HPDE6-E6E7 (cell line): ENCODE data around the gene CATSPERB.
A peak's percentile ranks its signal among the peaks of the same experiment; 100 is the strongest.
"Not testable (repeated sequence)": the region's sequence is repeated elsewhere in the genome, so short reads cannot be mapped to it uniquely, and the experiment has no call there.

Experiments
- DNase-seq: peaks from one replicate; pipeline ENCODE4 v3.0.0; 2011; ENCODE audit warnings: missing footprints; ENCODE audit errors: extremely low spot score

The CATSPERB gene

DNA sequence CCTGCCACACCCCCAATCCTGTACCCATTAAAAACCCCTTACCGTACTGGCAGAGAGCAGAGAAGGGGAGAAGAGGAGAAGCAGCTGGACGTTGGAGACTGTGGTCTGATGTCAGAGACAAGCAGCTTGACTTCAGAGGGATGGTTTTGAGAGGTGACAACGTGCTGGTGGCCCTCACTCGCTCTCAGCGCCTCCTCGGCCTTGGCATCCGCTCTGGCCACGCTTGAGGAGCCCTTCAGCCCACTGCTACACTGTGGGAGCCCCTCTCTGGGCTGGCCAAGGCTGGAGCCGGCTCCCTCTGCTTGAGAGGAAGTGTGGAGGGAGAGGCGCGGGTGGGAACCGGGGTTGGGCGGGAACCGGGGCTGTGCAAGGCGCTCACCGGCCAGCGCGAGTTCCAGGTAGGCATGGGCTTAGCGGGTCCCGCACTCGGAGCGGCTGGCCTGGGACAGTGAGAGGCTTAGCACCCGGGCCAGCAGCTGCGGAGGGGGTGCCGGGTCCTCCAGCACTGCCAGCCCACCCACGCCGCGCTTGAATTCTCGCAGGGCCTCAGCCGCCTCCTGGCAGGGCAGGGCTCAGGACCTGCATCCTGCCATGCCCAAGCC, 154.2 kb downstream of the CATSPERB start:
- no peak for DNase-seq

GRCh38 chr14:91575469-91576208, 156.2 kb downstream of the CATSPERB start:
- no peak for DNase-seq

DNA sequence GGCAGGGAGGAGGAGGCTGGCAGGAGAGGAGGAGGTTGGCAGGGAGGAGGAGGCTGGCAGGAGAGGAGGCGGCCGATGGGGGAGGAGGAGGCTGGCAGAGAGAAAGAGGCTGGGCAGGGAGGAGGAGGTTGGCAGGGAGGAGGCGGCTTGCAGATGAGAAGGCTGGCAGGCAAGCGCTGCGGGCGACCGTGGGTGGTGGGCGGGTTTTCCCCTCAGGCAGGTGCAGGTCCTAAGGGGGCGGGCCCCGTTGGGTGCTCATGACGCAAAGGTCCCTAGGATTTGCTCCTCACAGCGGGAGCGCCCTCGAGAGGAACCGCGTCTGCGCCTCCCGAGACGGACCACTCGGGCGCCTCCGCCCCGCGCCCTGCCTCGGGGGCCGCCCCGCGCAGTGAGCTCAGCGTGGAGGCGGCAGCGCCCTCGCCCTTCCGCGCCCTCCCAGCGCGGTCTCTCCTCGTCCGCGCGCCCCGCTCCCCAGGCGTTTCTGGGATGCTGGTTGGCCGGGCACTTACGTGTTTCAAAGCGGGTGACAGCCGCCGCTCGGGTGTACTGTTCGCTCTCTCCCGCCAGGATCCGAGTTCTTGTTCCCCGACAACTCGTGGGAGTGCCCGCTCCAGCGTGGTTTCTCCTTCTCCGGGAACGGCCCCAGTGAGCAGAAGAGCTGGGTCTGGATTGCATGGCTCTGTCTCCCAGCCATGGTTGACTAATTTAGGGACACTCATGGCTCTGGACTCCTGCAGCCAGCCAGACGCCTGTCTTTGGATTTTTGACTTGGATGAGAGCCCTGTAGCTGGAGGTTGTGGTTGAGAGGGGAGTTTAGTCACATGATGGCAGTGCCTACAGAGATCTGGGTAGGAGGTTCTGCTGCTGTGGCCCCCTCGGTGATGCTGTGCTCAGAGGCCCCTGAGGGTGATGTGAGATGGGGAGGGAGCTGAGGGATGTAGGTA, 157.7 kb downstream of the CATSPERB start:
- peak; percentile 28 for DNase-seq

DNA sequence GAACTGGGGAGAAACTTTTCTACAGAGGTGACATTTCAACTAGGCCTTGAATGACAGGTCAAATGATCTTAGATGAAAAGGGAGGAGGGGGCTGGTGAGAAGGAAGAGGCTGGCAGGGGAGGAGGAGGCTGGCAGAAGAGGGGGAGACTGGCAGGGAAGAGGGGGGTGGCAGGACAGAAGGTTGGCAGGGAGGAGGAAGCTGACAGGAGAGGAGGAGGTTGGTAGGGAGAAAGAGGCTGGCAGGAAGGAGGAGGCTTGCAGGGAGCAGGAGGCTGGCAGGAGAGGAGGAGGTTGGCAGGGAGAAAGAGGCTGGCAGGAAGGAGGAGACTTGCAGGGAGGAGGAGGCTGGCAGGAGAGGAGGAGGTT, 158.4 kb downstream of the CATSPERB start:
- no peak for DNase-seq

- no peak for DNase-seq
Measured at GRCh38 chr14:91570021-91570420, 161.9 kb downstream of the CATSPERB start.

DNA sequence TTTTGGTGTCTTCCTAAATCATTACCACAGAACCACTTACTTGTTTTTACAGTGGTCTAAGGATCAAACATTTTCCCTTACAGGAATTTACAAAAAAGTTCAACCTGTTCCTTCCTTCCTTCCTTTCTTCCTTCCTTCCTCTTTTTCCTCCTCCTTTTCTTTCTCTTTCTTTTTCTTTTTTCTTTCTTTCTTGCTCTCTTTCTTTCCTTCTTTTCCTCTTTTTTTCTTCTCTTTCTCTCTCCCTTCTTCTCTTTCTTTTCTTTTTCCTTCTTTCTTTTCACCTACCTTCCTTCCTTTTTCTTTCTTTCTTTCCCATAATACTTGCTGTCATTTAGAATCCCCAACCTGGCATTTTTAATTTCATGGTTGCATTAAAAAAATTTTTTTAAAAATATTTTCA, 162.6 kb downstream of the CATSPERB start:
- DNase-seq = no peak

DNA sequence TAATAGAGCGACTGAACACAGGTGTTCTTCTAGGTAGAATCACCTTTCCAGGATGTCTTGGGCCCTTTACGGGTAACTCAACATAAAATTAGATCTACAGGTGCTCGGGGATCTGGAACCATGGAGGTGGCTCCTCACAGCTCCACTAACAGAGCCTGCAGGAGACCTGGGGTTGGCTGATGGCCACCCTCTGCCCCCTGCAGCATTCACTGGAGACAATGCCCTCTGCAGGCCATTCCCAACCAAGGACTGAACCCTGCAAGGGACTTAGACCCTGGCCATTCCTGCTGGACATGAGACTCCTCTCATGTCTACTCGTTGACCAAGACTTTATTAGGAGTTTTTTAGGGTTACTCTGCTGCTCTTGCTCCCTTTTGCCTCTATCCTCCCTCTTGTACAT, 163.3 kb downstream of the CATSPERB start:
- DNase-seq = no peak

DNA sequence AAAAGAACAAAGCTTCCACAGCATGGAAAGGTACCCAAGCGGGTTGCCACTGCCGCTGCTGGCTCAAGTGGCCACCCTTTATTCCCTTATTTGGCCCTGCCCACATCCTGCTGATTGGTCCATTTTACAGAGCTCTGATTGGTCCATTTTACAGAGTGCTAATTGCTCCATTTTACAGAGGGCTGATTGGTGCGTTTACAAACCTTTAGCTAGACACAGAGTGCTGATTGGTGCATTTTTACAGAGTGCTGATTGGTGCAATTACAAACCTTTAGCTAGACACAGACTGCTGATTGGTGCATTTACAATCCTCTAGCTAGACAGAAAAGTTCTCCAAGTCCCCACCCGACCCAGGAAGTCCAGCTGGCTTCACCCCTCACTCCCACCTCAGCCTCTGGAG, 164.1 kb downstream of the CATSPERB start:
- not testable (repeated sequence) for DNase-seq

GRCh38 chr14:91555531-91555930, 176.4 kb downstream of the CATSPERB start:
- DNase-seq = no peak

DNA sequence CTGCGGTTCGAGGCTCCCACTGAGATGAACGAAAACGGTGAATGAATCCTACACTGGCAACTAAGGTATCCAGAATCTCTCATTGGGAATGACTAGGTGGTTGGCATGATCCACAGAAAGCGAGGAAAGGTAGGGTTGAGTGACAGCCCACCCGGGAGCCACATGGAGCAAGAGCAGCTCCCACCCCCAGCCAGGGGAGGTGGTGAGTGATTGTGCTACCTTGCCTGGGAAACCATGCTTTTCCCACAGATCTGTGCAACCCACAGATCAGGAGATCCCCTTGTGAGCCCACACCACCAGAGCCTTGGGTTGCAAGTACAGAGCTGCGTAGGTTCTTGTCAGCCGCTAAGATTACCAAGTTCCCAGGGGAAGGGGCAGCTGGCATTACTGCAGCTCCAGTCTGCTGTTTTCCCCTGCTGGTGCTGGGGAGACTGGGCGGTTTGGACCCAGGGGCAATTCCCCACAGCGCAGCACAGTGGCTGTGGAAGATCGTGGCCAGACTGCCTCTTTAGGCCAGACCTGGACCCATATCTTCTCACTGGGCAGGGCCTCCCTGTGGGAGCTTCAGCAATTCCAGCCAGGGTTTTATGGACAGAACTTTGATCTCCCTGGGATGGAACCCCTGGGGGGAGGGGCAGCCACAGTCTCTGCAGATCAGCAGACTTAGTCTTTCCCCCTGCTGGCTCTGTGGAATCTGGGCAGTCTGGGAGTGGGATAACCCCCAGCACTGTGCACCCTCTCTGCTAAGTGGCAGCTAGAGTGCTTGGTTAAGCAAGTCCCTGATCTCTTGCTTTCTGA, 177.2 kb downstream of the CATSPERB start:
- no peak for DNase-seq

- DNase-seq = no peak
Measured at GRCh38 chr14:91548108-91548507, 183.8 kb downstream of the CATSPERB start.

DNA sequence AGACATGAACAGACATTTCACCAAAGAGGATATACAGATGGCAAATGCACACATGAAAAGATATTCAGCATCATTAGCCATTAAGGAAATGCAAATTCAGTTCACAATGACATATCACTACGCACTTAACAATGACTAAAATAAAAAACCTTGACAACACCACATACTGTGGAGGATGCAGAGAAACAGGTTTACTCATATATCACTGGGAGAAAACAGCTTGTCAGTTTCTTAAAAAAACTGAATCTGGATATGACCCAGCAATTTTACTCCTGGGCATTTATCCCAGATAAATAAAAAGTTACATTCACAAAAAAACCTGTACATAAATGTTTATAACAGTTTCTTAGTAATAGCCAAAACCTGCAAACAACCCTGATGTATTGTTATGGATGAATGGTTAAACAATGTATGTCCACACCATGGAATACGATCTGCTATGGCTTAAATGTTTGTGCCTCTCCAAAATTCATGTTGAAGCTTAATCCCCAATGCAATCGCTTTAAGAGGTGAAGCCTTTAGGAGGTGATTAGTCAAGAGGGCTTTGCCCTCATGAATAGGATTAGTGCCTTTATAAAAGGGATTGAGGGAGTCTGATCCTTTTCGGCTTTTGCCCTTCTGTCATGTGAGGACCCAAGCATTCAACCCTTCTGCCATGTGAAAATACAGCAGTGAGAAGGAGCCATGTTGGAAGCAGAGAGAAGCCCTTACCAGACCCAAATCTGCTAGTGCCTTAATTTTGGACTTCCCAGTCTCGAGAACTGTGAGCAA, 185.8 kb downstream of the CATSPERB start:
- DNase-seq = no peak

- no peak for DNase-seq
Measured at GRCh38 chr14:91545204-91545603, 186.7 kb downstream of the CATSPERB start.

DNA sequence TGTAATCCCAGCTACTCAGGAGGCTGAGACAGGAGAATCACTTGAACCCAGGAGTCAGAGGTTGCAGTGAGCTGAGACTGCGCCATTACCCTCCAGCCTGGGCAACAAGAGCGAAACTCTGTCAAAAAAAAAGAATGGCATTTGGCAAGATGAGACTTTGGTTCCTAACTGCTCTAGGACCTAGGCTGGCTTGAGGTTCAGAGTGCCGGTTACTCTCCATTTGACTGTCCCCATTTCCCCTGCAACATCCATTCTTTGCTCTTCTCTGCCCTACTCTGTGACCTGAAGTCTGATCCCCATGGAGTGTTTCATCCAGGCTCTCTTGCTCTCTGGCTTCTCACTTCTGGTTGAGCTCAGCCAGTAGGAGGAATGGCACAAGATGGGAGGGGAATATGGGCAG, 195.6 kb downstream of the CATSPERB start:
- DNase-seq = no peak

DNA sequence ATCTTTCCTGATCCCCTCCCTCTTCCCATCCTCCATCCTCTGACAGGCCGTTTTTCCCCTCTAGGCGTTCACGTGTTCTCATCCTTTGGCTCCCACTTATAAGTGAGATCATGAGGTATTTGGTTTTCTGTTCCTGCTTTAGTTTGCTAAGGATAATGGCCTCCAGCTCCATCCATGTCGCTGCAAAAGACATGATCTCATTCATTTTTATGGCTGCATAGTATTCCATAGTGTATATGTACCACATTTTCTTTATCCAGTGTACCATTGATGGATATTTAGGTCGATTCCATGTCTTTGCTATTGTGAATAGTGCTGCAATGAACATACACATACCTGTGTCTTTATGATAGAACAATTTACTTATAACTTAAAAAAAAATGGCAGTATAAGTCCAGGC, 197.8 kb downstream of the CATSPERB start:
- not testable (repeated sequence) for DNase-seq

- DNase-seq = no peak
Measured at GRCh38 chr14:91533623-91534022, 198.3 kb downstream of the CATSPERB start.
